ENCODE measurements around the gene ROBO1. TPM values are rescaled to one million over a fixed set of nuclear protein-coding genes. Genes with fewer than 3 reads are reported as not detected.

The ROBO1 gene
- total and polyA plus RNA-seq, 2 donors (not counting 3 experiments of a cell fraction or from before 2014, with no cell fraction given): 5.9 to 14.2 TPM

DNA sequence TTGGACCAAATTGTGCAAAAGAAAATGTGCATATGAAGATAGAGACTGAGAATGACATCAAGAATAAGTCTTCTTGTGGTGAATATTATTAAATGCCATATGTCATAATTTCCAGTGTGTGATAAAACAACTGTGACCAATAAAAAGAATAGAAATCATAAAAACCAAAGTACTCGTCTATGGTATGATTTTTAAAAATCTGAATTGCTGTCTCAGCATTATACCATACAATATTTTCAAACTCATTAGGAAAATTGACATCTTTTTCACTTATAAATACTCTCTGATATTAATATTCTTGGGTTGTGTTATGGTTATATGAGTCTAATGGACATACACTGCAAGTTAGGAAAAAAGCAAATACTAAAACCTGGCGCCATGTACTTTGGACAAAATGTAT lies 279.4 kb downstream of the ROBO1 start:
- Histone ChIP-seq H3K9me1 (replicated peaks; ENCODE audit: control insufficient read depth, extremely low read depth, insufficient read depth, low read length) (no peaks in the 10 kb centered on the region), H4K20me1 (replicated peaks; ENCODE audit: control insufficient read depth, extremely low read depth, insufficient read depth, low read length) (no peaks in the 10 kb centered on the region), H3K4me3 (replicated peaks in 1 of 3; ENCODE audit: insufficient read depth in 1 of 3, low read depth in 1 of 3, low read length in 3 of 3) (no peak overlapping the region), H3K4me2 (ENCODE audit: insufficient read depth, low read length) (no peak overlapping the region), H3K27me3 (ENCODE audit: control insufficient read depth in 2 of 2, insufficient read depth in 2 of 2, low read length in 2 of 2) (no peaks in the 10 kb centered on the region), H3K27ac (ENCODE audit: insufficient read depth, low read depth, low read length) (no peak overlapping the region), H3K9ac (replicated peaks; ENCODE audit: extremely low read depth, insufficient read depth, low read length) (no peak overlapping the region), H3K36me3 (ENCODE audit: control insufficient read depth in 2 of 2, extremely low read depth in 1 of 2, insufficient read depth in 2 of 2, low read length in 2 of 2) (no peaks in the 10 kb centered on the region), H3K79me2 (ENCODE audit: control insufficient read depth, insufficient read depth, low read length) (no peaks in the 10 kb centered on the region), H2AFZ (ENCODE audit: low read depth, low read length) (no peak overlapping the region), H3K9me3 (replicated peaks; ENCODE audit: control insufficient read depth, insufficient read depth, low read length) (no peaks in the 10 kb centered on the region), H3K4me1 (ENCODE audit: control insufficient read depth, extremely low read depth, insufficient read depth, low read length) (no peaks in the 10 kb centered on the region)
- BruUV-seq (replicated peaks): no TSS peak
- dilution Hi-C loops (cut with MboI; ENCODE audit: extremely low pct_ligation_motif_present, low sequenced_read_pairs) (no loop called here), intact Hi-C loops (cut with micrococcal nuclease) (no loop called here)
- ChIA-PET POLR2A (no interaction called here), CTCF (no interaction called here)
- FAIRE-seq: no peak
- no peak for DNase-seq (ENCODE audit: low read depth, low spot score)
- TF ChIP-seq, protein P1, sequence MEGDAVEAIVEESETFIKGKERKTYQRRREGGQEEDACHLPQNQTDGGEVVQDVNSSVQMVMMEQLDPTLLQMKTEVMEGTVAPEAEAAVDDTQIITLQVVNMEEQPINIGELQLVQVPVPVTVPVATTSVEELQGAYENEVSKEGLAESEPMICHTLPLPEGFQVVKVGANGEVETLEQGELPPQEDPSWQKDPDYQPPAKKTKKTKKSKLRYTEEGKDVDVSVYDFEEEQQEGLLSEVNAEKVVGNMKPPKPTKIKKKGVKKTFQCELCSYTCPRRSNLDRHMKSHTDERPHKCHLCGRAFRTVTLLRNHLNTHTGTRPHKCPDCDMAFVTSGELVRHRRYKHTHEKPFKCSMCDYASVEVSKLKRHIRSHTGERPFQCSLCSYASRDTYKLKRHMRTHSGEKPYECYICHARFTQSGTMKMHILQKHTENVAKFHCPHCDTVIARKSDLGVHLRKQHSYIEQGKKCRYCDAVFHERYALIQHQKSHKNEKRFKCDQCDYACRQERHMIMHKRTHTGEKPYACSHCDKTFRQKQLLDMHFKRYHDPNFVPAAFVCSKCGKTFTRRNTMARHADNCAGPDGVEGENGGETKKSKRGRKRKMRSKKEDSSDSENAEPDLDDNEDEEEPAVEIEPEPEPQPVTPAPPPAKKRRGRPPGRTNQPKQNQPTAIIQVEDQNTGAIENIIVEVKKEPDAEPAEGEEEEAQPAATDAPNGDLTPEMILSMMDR (IDR thresholded peaks at IDR 0.05; ENCODE audit: extremely low read depth in 1 of 2, insufficient read depth in 1 of 2, low read depth in 1 of 2, low read length in 2 of 2): no peak
- no peak for TF ChIP-seq JUN (IDR thresholded peaks at IDR 0.05; ENCODE audit: borderline replicate concordance, insufficient read depth, insufficient read length, low read depth)
- TF ChIP-seq FOS (IDR thresholded peaks at IDR 0.05; ENCODE audit: borderline replicate concordance, insufficient read depth, low read length): no peak
- no peak for TF ChIP-seq MYC (IDR thresholded peaks at IDR 0.05; ENCODE audit: low read depth, low read length)

DNA sequence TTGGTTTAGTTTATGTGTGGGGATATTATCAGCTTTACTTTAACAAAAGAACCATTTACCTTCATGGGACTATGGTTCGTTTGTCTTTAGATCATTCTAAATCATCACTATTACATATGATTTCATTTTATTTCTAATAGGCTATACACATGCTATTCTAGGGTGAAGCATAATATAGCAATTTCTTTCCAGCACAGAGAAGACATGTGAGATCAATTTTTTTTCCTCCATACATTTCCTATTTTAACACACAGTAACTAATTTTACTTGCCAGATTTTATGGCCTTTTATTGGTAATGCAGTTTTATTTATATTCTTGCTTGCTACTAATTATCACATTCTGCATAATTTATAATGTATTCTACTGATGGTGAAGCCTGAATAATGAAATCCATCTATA lies 287.1 kb downstream of the ROBO1 start:
- Histone ChIP-seq H3K4me1 (ENCODE audit: control insufficient read depth, extremely low read depth, insufficient read depth, low read length) (no peaks in the 10 kb centered on the region), H3K27me3 (ENCODE audit: control insufficient read depth in 2 of 2, insufficient read depth in 2 of 2, low read length in 2 of 2) (no peaks in the 10 kb centered on the region), H4K20me1 (replicated peaks; ENCODE audit: control insufficient read depth, extremely low read depth, insufficient read depth, low read length) (no peaks in the 10 kb centered on the region), H3K27ac (ENCODE audit: insufficient read depth, low read depth, low read length) (no peak overlapping the region), H3K9ac (replicated peaks; ENCODE audit: extremely low read depth, insufficient read depth, low read length) (no peak overlapping the region), H2AFZ (ENCODE audit: low read depth, low read length) (no peak overlapping the region), H3K9me3 (replicated peaks; ENCODE audit: control insufficient read depth, insufficient read depth, low read length) (no peaks in the 10 kb centered on the region), H3K9me1 (replicated peaks; ENCODE audit: control insufficient read depth, extremely low read depth, insufficient read depth, low read length) (no peaks in the 10 kb centered on the region), H3K4me2 (ENCODE audit: insufficient read depth, low read length) (no peak overlapping the region), H3K79me2 (ENCODE audit: control insufficient read depth, insufficient read depth, low read length) (no peaks in the 10 kb centered on the region), H3K4me3 (replicated peaks in 1 of 3; ENCODE audit: insufficient read depth in 1 of 3, low read depth in 1 of 3, low read length in 3 of 3) (no peak overlapping the region), H3K36me3 (ENCODE audit: control insufficient read depth in 2 of 2, extremely low read depth in 1 of 2, insufficient read depth in 2 of 2, low read length in 2 of 2) (no peaks in the 10 kb centered on the region)
- POLR2A ChIA-PET: no interaction called here
- FAIRE-seq (no peak), DNase-seq (ENCODE audit: low read depth, low spot score) (no peak)
- CTCF ChIA-PET: interaction anchor here (1.0 to 1.4 kb wide), 2 partner anchors 8 to 394 kb away, joined by 3 to 4 read pairs; no protein-coding TSS in a partner anchor
- dilution Hi-C loops (cut with MboI; ENCODE audit: extremely low pct_ligation_motif_present, low sequenced_read_pairs): no loop called here
- intact Hi-C loops (cut with micrococcal nuclease): no loop called here
- TF ChIP-seq JUN (IDR thresholded peaks at IDR 0.05; ENCODE audit: borderline replicate concordance, insufficient read depth, insufficient read length, low read depth): no peak
- TF ChIP-seq POLR2AphosphoS5 (IDR thresholded peaks at IDR 0.05; ENCODE audit: insufficient read depth, low read depth, low read length): no peak
- no peak for TF ChIP-seq POLR2A (IDR thresholded peaks at IDR 0.05; ENCODE audit: low read depth, low read length)
- TF ChIP-seq, protein P1 (IDR thresholded peaks at IDR 0.05; ENCODE audit: extremely low read depth in 1 of 2, insufficient read depth in 1 of 2, low read depth in 1 of 2, low read length in 2 of 2): no peak
- TF ChIP-seq FOS (IDR thresholded peaks at IDR 0.05; ENCODE audit: borderline replicate concordance, insufficient read depth, low read length): no peak
- no peak for TF ChIP-seq MYC (IDR thresholded peaks at IDR 0.05; ENCODE audit: low read depth, low read length)
- TF ChIP-seq GATA2 (IDR thresholded peaks at IDR 0.05; ENCODE audit: insufficient read depth, insufficient read length, low read depth, low read length): no peak
- TF ChIP-seq, protein P2, sequence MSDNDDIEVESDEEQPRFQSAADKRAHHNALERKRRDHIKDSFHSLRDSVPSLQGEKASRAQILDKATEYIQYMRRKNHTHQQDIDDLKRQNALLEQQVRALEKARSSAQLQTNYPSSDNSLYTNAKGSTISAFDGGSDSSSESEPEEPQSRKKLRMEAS (IDR thresholded peaks at IDR 0.05; ENCODE audit: insufficient read depth, insufficient read length): no peak
- BruUV-seq (replicated peaks): no TSS peak

Data from endothelial cell of umbilical vein (primary cell).